Measurements from ENCODE around the gene DRG1. TPM values are rescaled to one million over a fixed set of nuclear protein-coding genes. Genes with fewer than 3 reads are reported as not detected.

The DRG1 gene
- total and polyA plus RNA-seq, 2 of the 4 experiments (the other 2 are of a cell fraction) = 54.8 to 141 TPM

DNA sequence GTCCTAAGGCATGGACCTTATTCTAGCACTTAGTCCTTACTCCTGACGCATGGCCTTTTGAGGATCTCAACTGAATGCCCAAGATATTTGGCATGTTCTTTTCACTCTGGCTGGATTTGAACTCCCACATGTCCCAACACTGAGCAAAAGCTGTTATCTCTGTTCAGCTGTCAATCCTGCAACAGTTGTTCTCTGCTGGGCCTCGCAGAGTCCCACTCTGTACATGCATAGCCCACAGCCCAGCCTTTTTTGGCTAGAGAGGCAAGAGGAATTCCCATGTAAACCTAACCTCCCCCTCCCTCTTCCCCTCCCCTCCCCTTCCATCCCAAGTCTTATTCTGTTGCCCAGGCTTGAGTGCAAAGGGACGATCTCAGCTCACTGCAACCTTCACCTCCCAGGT lies 21.8 kb upstream of the DRG1 start:
- Histone ChIP-seq H2BK5ac (ENCODE audit: low read depth, low read length, poor library complexity, severe bottlenecking) (no peak overlapping the region), H2BK20ac (ENCODE audit: low read depth, low read length) (no peak overlapping the region), H2AK5ac (ENCODE audit: low read depth, low read length) (no peak overlapping the region), H4K5ac (ENCODE audit: low read depth, low read length) (no peak overlapping the region), H3K79me1 (ENCODE audit: low read depth in 1 of 2, low read length in 2 of 2) (no peaks in the 10 kb centered on the region), H4K91ac (ENCODE audit: insufficient read depth, low read depth, low read length) (no peak overlapping the region), H3K4ac (ENCODE audit: low read depth, low read length) (no peak overlapping the region), H4K8ac (ENCODE audit: low read depth in 2 of 2, low read length in 2 of 2) (no peak overlapping the region), H3K9ac (ENCODE audit: low read depth, low read length) (no peak overlapping the region), H3K36me3 (ENCODE audit: control insufficient read depth, insufficient read depth, low read length) (no peaks in the 10 kb centered on the region), H2BK15ac (ENCODE audit: low read depth, low read length) (no peak overlapping the region), H3K27me3 (ENCODE audit: control insufficient read depth, insufficient read depth, low read length) (peaks cover 2% of the 10 kb centered on the region), H4K20me1 (ENCODE audit: insufficient read depth, low read length) (no peaks in the 10 kb centered on the region), H3K23ac (ENCODE audit: low read depth, low read length) (no peak overlapping the region), H2AK9ac (replicated peaks; ENCODE audit: low read depth, low read length, poor library complexity) (no peak overlapping the region), H3K9me3 (ENCODE audit: control insufficient read depth, insufficient read depth, low read length) (no peaks in the 10 kb centered on the region), H3K18ac (ENCODE audit: low read depth, low read length) (no peak overlapping the region), H3K14ac (replicated peaks; ENCODE audit: low read depth, low read length) (no peak overlapping the region), H3K4me2 (ENCODE audit: low read depth, low read length) (no peak overlapping the region; the same call in 1 of the 2 replicates), H2AFZ (replicated peaks; ENCODE audit: low read length, poor library complexity) (no peak overlapping the region), H3K4me3 (ENCODE audit: insufficient read depth, low read depth, low read length) (no peak overlapping the region), H2BK120ac (ENCODE audit: low read depth, low read length) (no peak overlapping the region), H3K56ac (ENCODE audit: extremely low read depth, insufficient read depth, low read length) (no peak overlapping the region), H3K9me1 (ENCODE audit: insufficient read depth, low read length) (no peaks in the 10 kb centered on the region), H3K4me1 (ENCODE audit: control insufficient read depth, insufficient read depth, low read length) (no peaks in the 10 kb centered on the region), H3K27ac (ENCODE audit: insufficient read depth, low read length) (no peak overlapping the region)
- no peak for TF ChIP-seq NFE2L2 (IDR thresholded peaks at IDR 0.05; ENCODE audit: low read depth, low read length)
- TF ChIP-seq RFX5 (IDR thresholded peaks at IDR 0.05; ENCODE audit: low read depth, low read length) = no peak
- no peak for TF ChIP-seq CHD1 (IDR thresholded peaks at IDR 0.05; ENCODE audit: low read depth, low read length)
- no peak for TF ChIP-seq MAZ (IDR thresholded peaks at IDR 0.05; ENCODE audit: borderline replicate concordance, low read depth, low read length)
- TF ChIP-seq POLR2A (IDR thresholded peaks at IDR 0.05; ENCODE audit: low read depth, low read length) = no peak
- TF ChIP-seq FOS (IDR thresholded peaks at IDR 0.05; ENCODE audit: low read depth, low read length) = no peak
- ChIA-PET CTCF (no interaction called here), POLR2A (ENCODE audit: unreplicated experiment) (no interaction called here)
- no peak for ATAC-seq (ENCODE audit: low read depth)
- no peak for DNase-seq
- BruUV-seq (replicated peaks) = no TSS peak
- in situ Hi-C loops (cut with MboI; ENCODE audit: low sequenced_read_pairs) (no loop called here), dilution Hi-C loops (cut with HindIII; ENCODE audit: low sequenced_read_pairs, unreplicated experiment) (no loop called here), intact Hi-C loops (cut with micrococcal nuclease) (no loop called here)
- WGBS, 2 experiments (ENCODE audit: extremely low coverage in 2 of 2, insufficient read length in 1 of 2) = 0% methylated on average over 1 of the region's 3 CpGs; no CpG with 5 or more reads in 1 of the 2 experiments
